Transverse colon (tissue), 3 donors: ENCODE measurements around the gene TULP4.

ENCODE experiments used
- CTCF ChIP-seq, 5 experiments: fragments of 200-600 bp in 3 of 5; fragments of 450-650 bp in 2 of 5; sonication (generic) in 3 of 5; IDR thresholded peaks; 1 replicate in 2 of 5; 2 replicates in 3 of 5; pipeline ENCODE4 v1.5.1; 2016 to 2017; ENCODE audit warnings: antibody characterized with exemption in 5 of 5, inconsistent platforms in 3 of 5, mild to moderate bottlenecking in 2 of 5, moderate library complexity in 1 of 5
- POLR2A ChIP-seq: fragments of 450-650 bp; IDR thresholded peaks from one replicate; pipeline ENCODE4 v1.6.1; 2016; ENCODE audit warnings: antibody characterized with exemption, mild to moderate bottlenecking, moderate library complexity

GRCh38 chr6:158344534-158344933 lies 32.3 kb downstream of the TULP4 start:
- TF ChIP-seq CTCF (IDR thresholded peaks at IDR 0.05) (no peak), POLR2A (no peak)
